SK-N-MC (cell line): Measurements from ENCODE around the gene APOOL.

Experiments used
- EZH2 ChIP-seq: fragments of 200-600 bp; sonication (generic); IDR thresholded peaks from one replicate; pipeline ENCODE4 v1.6.1; 2017; ENCODE audit warnings: antibody characterized with exemption
- FOXP2 ChIP-seq: optimal IDR thresholded peaks from 2 replicates; pipeline ENCODE3; 2011; ENCODE audit warnings: mild to moderate bottlenecking, moderate library complexity; ENCODE audit not compliant: insufficient read depth; ENCODE audit errors: extremely low read length, control extremely low read depth
- POLR2AphosphoS5 ChIP-seq: IDR thresholded peaks from 2 replicates; pipeline ENCODE4 v1.6.1; 2012; ENCODE audit warnings: mild to moderate bottlenecking, low read depth, low read length, borderline replicate concordance

GRCh38 chrX:85024044-85024443, 20.4 kb downstream of the APOOL start:
- no peak for TF ChIP-seq POLR2AphosphoS5
- TF ChIP-seq EZH2, result no peak
- TF ChIP-seq FOXP2, result no peak
